H1 (cell line): ENCODE results near the gene C11orf98. TPM values are rescaled to one million over a fixed set of nuclear protein-coding genes. Genes with fewer than 3 reads are reported as not detected.

Source experiments
- ASH2L ChIP-seq: fragments of 200-600, 300-600 bp; sonication (generic); IDR thresholded peaks from one replicate; pipeline ENCODE4 v1.7.1; 2017; ENCODE audit warnings: low read length
- CEBPB ChIP-seq: IDR thresholded peaks from 2 replicates; pipeline ENCODE4 v1.6.1; 2012; ENCODE audit warnings: low read depth, low read length
- CTBP2 ChIP-seq: IDR thresholded peaks from 2 replicates; pipeline ENCODE4 v1.7.0; 2011; ENCODE audit warnings: borderline replicate concordance, mild to moderate bottlenecking, moderate library complexity, mixed read lengths, low read length; ENCODE audit not compliant: insufficient read depth, insufficient read length
- EGR1 ChIP-seq: IDR thresholded peaks from 2 replicates; pipeline ENCODE4 v1.6.1; 2011; ENCODE audit warnings: low read depth, low read length, borderline replicate concordance
- EP300 ChIP-seq, 2 experiments: IDR thresholded peaks; 1 replicate in 1 of 2; 2 replicates in 1 of 2; pipeline ENCODE4 v1.6.1; 2011 to 2012; ENCODE audit warnings: low read depth in 2 of 2, low read length in 2 of 2, mild to moderate bottlenecking in 2 of 2, borderline replicate concordance in 1 of 2, inconsistent platforms in 1 of 2, moderate library complexity in 1 of 2
- FOSL1 ChIP-seq: IDR thresholded peaks from 2 replicates; pipeline ENCODE4 v1.6.1; 2011; ENCODE audit warnings: mild to moderate bottlenecking, low read depth, low read length, moderate library complexity; ENCODE audit not compliant: insufficient read depth
- JUND ChIP-seq: IDR thresholded peaks from 2 replicates; pipeline ENCODE4 v1.6.1; 2011; ENCODE audit warnings: mild to moderate bottlenecking, improper control_type of control experiment, low read length
- KDM4A ChIP-seq: IDR thresholded peaks from one replicate; pipeline ENCODE4 v1.7.1; 2012; ENCODE audit warnings: low read depth, mild to moderate bottlenecking, moderate library complexity, low read length, inconsistent platforms; ENCODE audit not compliant: severe bottlenecking
- KDM5A ChIP-seq: fragments of 200-600 bp; IDR thresholded peaks from 2 replicates; pipeline ENCODE4 v1.7.1; 2012; ENCODE audit warnings: mild to moderate bottlenecking, low read length, inconsistent platforms, mixed read lengths
- POLR2A ChIP-seq, 2 experiments: IDR thresholded peaks; 1 replicate in 1 of 2; 2 replicates in 1 of 2; pipeline ENCODE4 v1.6.1; 2011; ENCODE audit warnings: low read depth in 2 of 2, low read length in 2 of 2, mild to moderate bottlenecking in 2 of 2; ENCODE audit errors: control extremely low read depth in 1 of 2
- POLR2AphosphoS5 ChIP-seq: IDR thresholded peaks from 2 replicates; pipeline ENCODE4 v1.6.1; 2011; ENCODE audit warnings: low read depth, low read length
- RFX5 ChIP-seq: IDR thresholded peaks from 2 replicates; pipeline ENCODE4 v1.6.1; 2011; ENCODE audit warnings: low read depth, low read length, improper control_type of control experiment, borderline replicate concordance
- RXRA ChIP-seq: IDR thresholded peaks from 2 replicates; pipeline ENCODE4 v1.6.1; 2011; ENCODE audit warnings: low read depth, mild to moderate bottlenecking, low read length, moderate library complexity; ENCODE audit not compliant: insufficient read depth
- SIRT6 ChIP-seq: IDR thresholded peaks from one replicate; pipeline ENCODE4 v1.7.1; 2012; ENCODE audit warnings: low read length, inconsistent platforms
- SP1 ChIP-seq: IDR thresholded peaks from 2 replicates; pipeline ENCODE4 v1.6.1; 2011; ENCODE audit warnings: low read depth, low read length
- TAF1 ChIP-seq: IDR thresholded peaks from 2 replicates; pipeline ENCODE4 v1.6.1; 2011; ENCODE audit warnings: mild to moderate bottlenecking, low read depth, low read length
- TBP ChIP-seq: IDR thresholded peaks from 2 replicates; pipeline ENCODE4 v1.6.1; 2011; ENCODE audit warnings: low read depth, low read length, improper control_type of control experiment
- TEAD4 ChIP-seq: IDR thresholded peaks from 2 replicates; pipeline ENCODE4 v1.6.1; 2012; ENCODE audit warnings: low read depth, low read length, inconsistent platforms, mixed read lengths
- ZNF274 ChIP-seq: IDR thresholded peaks from 2 replicates; pipeline ENCODE4 v1.7.0; 2012; ENCODE audit warnings: low read length, borderline replicate concordance; ENCODE audit errors: extremely low read depth
- polyA plus RNA-seq, 7 experiments: library from polyadenylated mRNA; depleted of rRNA in 3 of 7; stranded (reverse) in 5 of 7; unstranded in 2 of 7; fragments of >200 nt in 5 of 7; fragments of 200-250 nt in 2 of 7; gene quantifications; 1 replicate in 5 of 7; 2 replicates in 1 of 7; 4 replicates in 1 of 7; pipeline versions ENCODE4 v1.2.1 to v1.2.3, GENCODE V29; 2011 to 2013; ENCODE audit warnings: missing spikeins in 2 of 7, mixed read lengths in 2 of 7
- total RNA-seq: library from RNA; stranded (reverse); fragmentation: NEBNext Ultra II Directional; extraction: Animal tissue kit (Norgen Biotek cat#: 25700); gene quantifications from 2 replicates; pipeline ENCODE4 v1.2.1, GENCODE V29; 2021
- TF ChIP-seq, protein P1 (sequence below): IDR thresholded peaks from 2 replicates; pipeline ENCODE4 v1.6.1; 2011; ENCODE audit warnings: low read length, improper control_type of control experiment

Gene C11orf98
- total and polyA plus RNA-seq, 2 of the 8 experiments (the other 6 are each of a cell fraction or from before 2014, with no cell fraction given): 68.0 to 171 TPM

DNA sequence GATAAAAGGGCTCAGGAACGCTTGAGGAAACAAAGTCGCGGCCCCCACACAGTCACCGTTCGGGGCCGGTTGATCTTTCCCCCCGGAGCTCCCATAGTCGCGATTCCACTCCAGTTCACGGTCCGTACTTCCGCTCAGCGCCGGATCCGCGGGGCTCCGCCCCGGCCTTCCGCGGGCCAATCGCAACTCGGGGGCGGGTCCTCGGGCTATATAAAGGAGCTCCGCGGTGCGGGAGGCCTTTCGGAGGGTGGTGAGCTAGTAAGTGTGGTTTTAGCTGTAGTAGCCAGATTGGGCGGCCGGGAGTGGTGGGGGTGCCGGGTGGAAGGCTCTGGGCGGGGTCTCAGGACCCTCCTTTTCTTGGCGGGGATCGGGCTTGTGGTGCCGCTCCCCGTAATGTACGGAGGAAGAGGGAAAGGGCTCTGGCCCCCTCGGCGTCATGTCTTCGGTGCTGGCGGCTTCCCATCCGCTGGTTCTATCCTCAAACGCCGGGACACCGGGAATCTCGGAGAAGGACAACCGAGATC lies at the start of gene C11orf98, which contains the start of gene CSKMT (continued):
- TF ChIP-seq POLR2AphosphoS5 (peak; percentile 99), SP1 (peak; percentile 94), TEAD4 (no peak), JUND (no peak), TAF1 (peak; percentile 99), FOSL1 (no peak), TBP (peak; percentile 98), RFX5 (no peak), KDM4A (no peak), EGR1 (peak; percentile 68), EP300 (IDR thresholded peaks at IDR 0.05; ENCODE audit: borderline replicate concordance in 1 of 2, low read depth in 2 of 2, low read length in 2 of 2) (peak in 1 of 2 experiments; percentile 71; a peak in 1 of 3 replicates), ASH2L (no peak), KDM5A (0 out of 2 replicates have a peak, but pooled peaks have one; percentile 32), CTBP2 (no peak), RXRA (no peak), CEBPB (no peak), SIRT6 (no peak), ZNF274 (no peak), POLR2A (IDR thresholded peaks at IDR 0.05; ENCODE audit: control extremely low read depth in 1 of 2, low read depth in 2 of 2, low read length in 2 of 2) (peak; percentile 100)
- TF ChIP-seq, protein P1, sequence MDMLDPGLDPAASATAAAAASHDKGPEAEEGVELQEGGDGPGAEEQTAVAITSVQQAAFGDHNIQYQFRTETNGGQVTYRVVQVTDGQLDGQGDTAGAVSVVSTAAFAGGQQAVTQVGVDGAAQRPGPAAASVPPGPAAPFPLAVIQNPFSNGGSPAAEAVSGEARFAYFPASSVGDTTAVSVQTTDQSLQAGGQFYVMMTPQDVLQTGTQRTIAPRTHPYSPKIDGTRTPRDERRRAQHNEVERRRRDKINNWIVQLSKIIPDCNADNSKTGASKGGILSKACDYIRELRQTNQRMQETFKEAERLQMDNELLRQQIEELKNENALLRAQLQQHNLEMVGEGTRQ: peak; percentile 33; the same call in 1 of the 2 replicates
